KMS-11 (cell line): ENCODE data around the gene FNDC10.
"Not testable (repeated sequence)": the region's sequence is repeated elsewhere in the genome, so short reads cannot be mapped to it uniquely, and the experiment has no call there.

Source experiments
- H2AFZ ChIP-seq: fragments of 200-600 bp; sonication (generic); 2 replicates; pipeline ENCODE4 v1.6.1; 2016; ENCODE audit warnings: antibody characterized with exemption, mixed run types, low read depth
- H3K27ac ChIP-seq: fragments of 200-600 bp; sonication (generic); 2 replicates; pipeline ENCODE4 v1.6.1; 2016; ENCODE audit warnings: mild to moderate bottlenecking, mixed run types
- H3K27me3 ChIP-seq: fragments of 200-600 bp; sonication (generic); 2 replicates; pipeline ENCODE4 v1.6.1; 2017; ENCODE audit warnings: mild to moderate bottlenecking, low read depth, mixed run types, moderate library complexity; ENCODE audit not compliant: insufficient read depth
- H3K36me3 ChIP-seq: fragments of 200-600 bp; sonication (generic); 2 replicates; pipeline ENCODE4 v1.6.1; 2017; ENCODE audit warnings: mild to moderate bottlenecking, mixed run types; ENCODE audit not compliant: insufficient read depth
- H3K4me1 ChIP-seq: fragments of 200-600 bp; sonication (generic); 2 replicates; pipeline ENCODE4 v1.6.1; 2016; ENCODE audit warnings: mild to moderate bottlenecking, low read depth, mixed run types; ENCODE audit not compliant: poor library complexity, severe bottlenecking
- H3K4me2 ChIP-seq: fragments of 200-600 bp; sonication (generic); 2 replicates; pipeline ENCODE4 v1.7.0; 2016; ENCODE audit warnings: mild to moderate bottlenecking, mixed run types
- H3K4me3 ChIP-seq: fragments of 200-600 bp; sonication (generic); IDR thresholded peaks from 2 replicates; pipeline ENCODE4 v1.6.1; 2017; ENCODE audit warnings: low read depth, low read length, mixed read lengths; ENCODE audit not compliant: insufficient read depth
- H3K79me2 ChIP-seq: fragments of 200-600 bp; sonication (generic); 2 replicates; pipeline ENCODE4 v1.6.1; 2016; ENCODE audit warnings: low read depth, mixed run types; ENCODE audit not compliant: insufficient read depth
- H3K9ac ChIP-seq: fragments of 200-600 bp; sonication (generic); 2 replicates; pipeline ENCODE4 v1.6.1; 2016; ENCODE audit warnings: mild to moderate bottlenecking, mixed run types
- H4K20me1 ChIP-seq: fragments of 200-600 bp; sonication (generic); 2 replicates; pipeline ENCODE4 v1.6.1; 2016; ENCODE audit warnings: mild to moderate bottlenecking, mixed run types; ENCODE audit not compliant: insufficient read depth
- TF ChIP-seq, protein P1 (sequence below): fragments of 200-600 bp; sonication (generic); conservative IDR thresholded peaks from 2 replicates; pipeline ENCODE4 v1.6.1; 2017; ENCODE audit warnings: low read depth, mild to moderate bottlenecking, antibody characterized with exemption, low read length, moderate library complexity, mixed read lengths

Gene FNDC10

DNA sequence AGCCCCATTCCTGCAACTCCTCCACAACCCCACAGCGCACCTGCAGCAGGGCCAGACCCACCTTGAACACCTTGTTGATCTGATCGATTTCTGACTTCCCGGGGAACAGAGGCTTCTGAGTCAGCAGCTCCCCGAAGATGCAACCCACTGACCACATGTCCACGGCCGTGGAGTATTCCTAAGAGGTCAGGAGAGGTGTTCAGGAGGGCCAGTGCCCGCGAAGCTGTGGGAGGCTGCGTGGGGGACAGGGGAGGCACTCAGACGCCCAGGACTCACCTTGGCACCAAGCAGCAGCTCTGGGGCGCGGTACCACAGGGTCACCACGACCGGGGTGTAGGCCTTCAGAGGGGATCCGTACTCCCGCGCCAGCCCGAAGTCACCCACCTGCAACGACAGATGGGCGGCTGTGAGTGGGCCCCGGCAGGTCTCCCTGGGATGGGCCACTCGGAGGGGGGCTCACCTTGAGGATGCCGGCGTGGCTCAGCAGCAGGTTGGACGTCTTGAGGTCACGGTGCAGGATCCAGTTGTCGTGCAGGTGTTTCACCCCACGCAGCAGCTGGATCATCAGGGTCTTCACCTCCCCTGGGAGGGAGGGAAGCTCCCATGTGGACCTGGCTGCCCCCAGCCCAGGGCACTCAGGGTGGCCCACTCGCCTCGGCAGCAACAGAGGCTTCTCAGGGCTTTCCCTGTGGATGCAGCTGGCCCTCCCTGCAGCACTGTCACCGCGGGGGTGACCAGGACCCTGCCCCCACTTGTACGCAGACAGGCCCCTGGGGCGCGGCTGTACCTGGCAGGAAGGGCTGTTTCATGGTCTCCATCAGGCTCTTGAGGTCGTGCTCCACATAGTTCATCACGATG is 36.9 kb upstream of the FNDC10 start:
- not testable (repeated sequence) for H3K27me3 ChIP-seq, H3K4me3 ChIP-seq, H3K4me1 ChIP-seq, H3K27ac ChIP-seq, H2AFZ ChIP-seq, H3K9ac ChIP-seq, H3K79me2 ChIP-seq, H3K36me3 ChIP-seq, H4K20me1 ChIP-seq, H3K4me2 ChIP-seq

DNA sequence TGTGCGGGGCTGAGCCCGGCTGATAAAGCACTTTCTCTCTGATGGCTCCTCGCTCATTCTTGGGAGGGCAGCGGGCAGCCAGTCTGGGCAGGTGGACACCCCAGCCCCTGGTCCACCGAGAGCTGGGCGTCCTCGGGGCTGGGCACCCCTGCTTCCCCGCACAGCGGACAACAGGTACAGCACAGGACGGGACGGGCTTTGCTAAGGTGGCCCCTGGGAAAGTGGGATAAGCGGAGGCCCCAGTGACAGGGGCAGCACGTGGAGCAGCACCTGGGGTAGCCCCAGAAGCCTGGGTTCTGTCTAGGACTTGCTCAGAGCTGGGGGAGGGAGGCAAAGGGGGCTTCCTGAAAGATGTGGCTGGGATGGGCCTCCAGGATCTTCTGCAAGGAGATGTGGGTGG is 34.7 kb upstream of the FNDC10 start:
- H3K4me1 ChIP-seq, H2AFZ ChIP-seq, H3K79me2 ChIP-seq, H3K4me2 ChIP-seq, H3K4me3 ChIP-seq, H3K9ac ChIP-seq, H4K20me1 ChIP-seq, H3K36me3 ChIP-seq, H3K27ac ChIP-seq, H3K27me3 ChIP-seq: not testable (repeated sequence)

DNA sequence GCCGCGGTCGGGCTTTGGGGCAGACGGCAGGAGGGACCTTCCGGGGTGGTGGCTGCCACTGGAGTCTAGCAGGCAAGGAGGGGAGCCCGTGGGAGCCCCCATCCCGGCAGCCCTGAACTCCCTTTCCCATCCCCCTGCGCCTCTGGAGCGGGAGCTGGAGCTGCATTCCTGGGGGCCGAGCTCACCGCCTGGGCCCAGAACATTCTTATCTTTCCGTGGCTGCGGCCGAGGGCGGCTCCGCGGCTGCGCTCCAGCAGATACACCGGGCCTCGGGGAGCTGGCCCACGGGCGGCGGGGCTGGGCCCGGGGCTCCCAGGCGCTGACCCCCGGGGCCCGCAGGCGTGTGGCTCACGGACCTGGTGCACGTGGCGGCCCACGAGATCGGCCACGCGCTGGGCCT is 33.5 kb upstream of the FNDC10 start:
- not testable (repeated sequence) for H4K20me1 ChIP-seq, H3K4me1 ChIP-seq, H3K27me3 ChIP-seq, H3K9ac ChIP-seq, H3K79me2 ChIP-seq, H3K4me3 ChIP-seq, H3K27ac ChIP-seq, H3K4me2 ChIP-seq, H3K36me3 ChIP-seq, H2AFZ ChIP-seq

DNA sequence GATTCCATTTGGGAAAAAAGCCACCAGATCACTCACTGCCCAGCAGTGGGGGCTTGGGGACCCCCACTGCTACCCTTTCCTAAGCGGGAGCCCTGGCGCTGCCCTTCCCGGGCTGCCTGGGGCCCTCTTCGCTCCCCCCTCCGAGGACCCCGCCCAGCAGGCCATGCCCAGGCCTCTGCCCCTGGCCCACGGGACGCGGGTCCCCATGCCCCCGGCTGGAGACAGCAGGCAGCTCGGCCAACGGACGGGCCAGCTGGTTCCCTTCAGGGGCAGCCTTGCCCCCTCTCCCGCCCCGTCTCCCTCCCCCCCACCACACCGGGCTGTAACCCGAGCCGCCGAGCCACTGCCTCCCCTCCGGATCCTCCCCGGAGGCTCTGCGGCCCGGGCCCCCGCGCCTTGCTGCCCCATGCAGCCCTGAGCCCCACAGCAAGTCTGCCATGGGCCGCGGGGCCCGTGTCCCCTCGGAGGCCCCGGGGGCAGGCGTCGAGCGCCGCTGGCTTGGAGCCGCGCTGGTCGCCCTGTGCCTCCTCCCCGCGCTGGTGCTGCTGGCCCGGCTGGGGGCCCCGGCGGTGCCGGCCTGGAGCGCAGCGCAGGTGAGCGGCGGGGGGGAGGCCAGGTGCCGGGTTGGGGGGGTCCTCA is 32.0 kb upstream of the FNDC10 start, which contains the start of gene MMP23B:
TSS of gene MMP23B (plus strand) at position 392 of the 639 bp plus-strand sequence. CDS start at position 438, 46 bp downstream.
- no peak within 1 kb of the TSS for H3K27ac ChIP-seq
- H3K36me3 ChIP-seq = no peaks in the 10 kb centered on the region
- H4K20me1 ChIP-seq = no peaks in the 10 kb centered on the region
- no peaks in the 10 kb centered on the region for H3K79me2 ChIP-seq
- no peak within 1 kb of the TSS for H3K4me3 ChIP-seq
- H3K4me1 ChIP-seq = no peaks in the 10 kb centered on the region
- no peaks in the 10 kb centered on the region for H3K27me3 ChIP-seq
- H2AFZ ChIP-seq = no peak within 1 kb of the TSS
- peak within 1 kb of the TSS; percentile 82; the same call in 1 of the 2 replicates for H3K4me2 ChIP-seq
- no peak within 1 kb of the TSS for H3K9ac ChIP-seq
- TF ChIP-seq, protein P1, sequence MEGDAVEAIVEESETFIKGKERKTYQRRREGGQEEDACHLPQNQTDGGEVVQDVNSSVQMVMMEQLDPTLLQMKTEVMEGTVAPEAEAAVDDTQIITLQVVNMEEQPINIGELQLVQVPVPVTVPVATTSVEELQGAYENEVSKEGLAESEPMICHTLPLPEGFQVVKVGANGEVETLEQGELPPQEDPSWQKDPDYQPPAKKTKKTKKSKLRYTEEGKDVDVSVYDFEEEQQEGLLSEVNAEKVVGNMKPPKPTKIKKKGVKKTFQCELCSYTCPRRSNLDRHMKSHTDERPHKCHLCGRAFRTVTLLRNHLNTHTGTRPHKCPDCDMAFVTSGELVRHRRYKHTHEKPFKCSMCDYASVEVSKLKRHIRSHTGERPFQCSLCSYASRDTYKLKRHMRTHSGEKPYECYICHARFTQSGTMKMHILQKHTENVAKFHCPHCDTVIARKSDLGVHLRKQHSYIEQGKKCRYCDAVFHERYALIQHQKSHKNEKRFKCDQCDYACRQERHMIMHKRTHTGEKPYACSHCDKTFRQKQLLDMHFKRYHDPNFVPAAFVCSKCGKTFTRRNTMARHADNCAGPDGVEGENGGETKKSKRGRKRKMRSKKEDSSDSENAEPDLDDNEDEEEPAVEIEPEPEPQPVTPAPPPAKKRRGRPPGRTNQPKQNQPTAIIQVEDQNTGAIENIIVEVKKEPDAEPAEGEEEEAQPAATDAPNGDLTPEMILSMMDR = no peak

DNA sequence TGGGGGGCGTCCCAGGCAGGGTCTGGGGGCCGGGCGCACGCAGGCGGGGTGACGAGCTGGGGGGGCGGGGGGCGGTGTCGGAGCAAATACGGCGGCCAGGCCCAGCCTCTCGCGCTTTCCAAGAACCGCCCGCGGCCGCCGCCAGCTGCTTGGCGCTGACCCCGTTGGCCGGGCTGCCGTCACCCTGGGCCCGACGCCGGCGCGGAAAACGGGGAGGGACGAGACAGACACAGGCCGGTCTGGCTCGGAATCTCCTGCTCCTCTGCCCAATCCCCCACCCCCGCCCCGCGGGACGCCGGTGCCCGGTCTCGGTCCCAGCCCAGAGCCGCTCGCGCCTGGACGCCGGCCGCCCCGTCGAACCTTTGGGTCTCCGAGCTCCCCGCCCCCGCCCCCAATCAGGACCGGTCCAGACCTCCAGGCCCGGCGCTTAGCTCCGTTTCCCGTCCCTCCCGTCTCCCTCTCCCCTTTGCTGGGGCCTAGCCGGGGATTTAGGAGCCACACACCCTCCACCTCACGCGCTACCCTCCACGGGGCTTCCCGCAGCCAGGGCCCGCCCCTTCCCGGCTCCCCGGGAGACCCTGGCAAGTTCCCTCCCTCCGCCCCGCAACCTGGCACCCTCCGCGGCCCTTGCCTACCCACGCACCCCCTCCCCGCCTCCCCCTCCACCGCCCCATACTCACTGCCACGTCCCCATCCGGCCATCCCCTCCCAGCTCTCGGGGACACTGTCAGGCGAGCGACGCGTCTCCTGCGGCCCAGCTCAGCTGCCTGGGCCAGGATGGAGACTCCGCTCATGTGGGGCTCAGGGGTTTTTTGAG is 31.2 kb upstream of the FNDC10 start:
- TF ChIP-seq, protein P1 = no peak
- Histone ChIP-seq H3K4me2 (peak overlapping the region; percentile 82), H4K20me1 (no peaks in the 10 kb centered on the region), H3K4me3 (peak overlapping the region; percentile 61), H3K27me3 (no peaks in the 10 kb centered on the region), H3K4me1 (no peaks in the 10 kb centered on the region), H2AFZ (peak overlapping the region; percentile 85; the same call in 1 of the 2 replicates), H3K36me3 (no peaks in the 10 kb centered on the region), H3K9ac (peak overlapping the region; percentile 75; the same call in 1 of the 2 replicates), H3K79me2 (no peaks in the 10 kb centered on the region), H3K27ac (peak overlapping the region; percentile 80)
